ENCODE measurements around the gene TEAD2. TPM values are rescaled to one million over a fixed set of nuclear protein-coding genes. Genes with fewer than 3 reads are reported as not detected.

Gene TEAD2
- total RNA-seq = 8.0 TPM

DNA sequence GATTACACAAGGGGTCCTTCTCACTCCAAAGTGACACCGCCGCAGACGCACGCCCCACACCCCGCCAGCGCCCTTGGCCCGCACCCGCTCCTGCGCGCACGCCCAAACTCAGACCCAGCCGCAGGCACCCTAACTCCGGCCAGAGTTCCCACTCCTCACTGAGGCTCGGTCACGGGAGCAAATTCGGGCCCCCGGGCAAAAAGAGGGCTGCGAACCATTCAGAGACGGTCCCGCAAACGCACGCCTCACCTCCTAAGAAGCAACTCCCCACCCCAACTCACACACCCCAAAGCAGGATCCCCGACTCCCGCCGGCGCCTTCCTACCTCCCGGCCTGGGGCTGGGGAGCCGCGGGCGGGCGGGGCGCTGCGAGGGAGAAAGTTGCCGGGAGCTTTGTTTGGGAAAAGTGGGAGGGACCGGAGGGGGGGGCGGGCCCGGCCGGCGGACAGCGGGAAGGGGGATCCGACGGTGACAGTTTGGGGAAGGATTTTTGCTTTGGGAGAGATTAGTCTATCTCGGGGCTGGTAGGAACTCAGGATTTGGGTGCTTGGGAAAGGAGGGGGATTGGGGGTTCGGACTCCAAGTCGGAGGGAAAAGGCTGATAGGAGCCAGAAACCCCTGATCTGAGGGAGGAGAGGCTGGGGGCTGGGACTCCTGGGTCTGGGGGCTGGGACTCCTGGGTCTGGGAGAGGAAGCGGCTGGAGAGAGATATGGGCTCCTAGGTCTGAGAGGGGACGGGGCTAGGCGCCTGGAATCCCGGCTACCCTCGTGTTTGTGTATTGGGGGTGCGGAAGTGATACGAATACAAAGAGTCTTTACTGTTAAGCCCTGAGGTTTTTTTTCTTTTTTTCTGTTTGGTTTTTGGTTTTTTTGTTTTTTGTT is at the start of gene TEAD2:
TSS of gene TEAD2 (minus strand) at position 369 of the 881 bp plus-strand sequence. CDS start 2,341 bp downstream, outside the sequence.
- no peak for ATAC-seq

DNA sequence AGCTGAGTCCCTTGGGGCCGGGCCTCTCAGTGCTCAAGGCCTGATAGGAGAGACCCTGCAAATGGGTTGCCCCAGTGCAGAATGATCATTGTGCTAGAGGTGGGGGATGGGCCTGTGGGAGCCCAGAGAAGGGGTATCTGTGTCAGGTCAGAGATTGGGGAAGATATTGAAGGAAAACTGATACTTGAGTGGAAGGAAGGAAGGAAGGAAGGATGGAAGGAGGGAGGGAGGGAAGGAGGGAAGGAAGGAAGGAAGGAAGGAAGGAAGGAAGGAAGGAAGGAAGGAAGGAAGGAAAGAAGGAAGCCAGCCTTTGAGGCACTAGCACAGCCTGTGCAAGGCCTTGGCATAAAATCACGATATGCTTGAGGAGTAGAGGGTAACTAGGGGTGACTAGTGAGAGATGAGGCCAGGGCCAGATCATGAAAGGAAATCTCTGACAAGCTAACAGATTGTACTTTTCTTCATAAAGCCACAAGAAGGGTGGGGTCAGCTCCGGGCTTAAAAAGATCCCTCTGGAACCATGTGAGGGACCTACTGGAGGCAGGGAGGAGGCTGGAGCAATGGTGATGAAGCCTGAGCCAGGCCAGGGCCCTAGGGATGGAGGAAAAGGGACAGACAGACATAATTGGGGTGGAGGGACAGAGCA is 49.6 kb upstream of the TEAD2 start:
- ATAC-seq = no peak

DNA sequence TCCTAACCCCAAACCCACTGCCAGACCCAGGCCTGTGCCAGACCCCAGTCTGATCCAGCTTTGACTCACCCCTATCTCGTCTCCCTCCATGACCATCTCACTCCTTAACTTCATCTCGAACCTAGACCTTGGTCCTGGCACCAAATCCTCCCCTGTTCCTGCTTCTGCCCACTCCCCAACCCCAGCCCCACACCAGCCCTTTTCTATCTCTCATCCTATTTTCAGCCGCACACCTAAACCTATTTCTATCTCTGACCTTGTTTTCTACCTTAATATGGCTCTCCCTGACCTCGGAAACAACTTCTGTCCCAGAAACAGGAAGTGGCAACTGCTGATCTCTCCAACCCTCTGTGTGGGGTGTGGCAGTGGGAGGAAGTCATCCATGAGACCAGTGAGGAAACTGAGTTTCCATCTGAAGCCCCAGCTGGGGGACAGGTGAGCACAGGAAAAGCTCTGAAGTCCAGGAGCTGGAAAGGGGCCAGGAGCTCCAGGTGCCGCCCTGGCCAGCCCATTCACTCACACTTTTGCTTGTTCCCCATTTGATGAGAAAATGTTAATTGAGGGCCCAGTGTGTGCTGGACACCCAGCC is 47.3 kb upstream of the TEAD2 start:
- no peak for ATAC-seq

DNA sequence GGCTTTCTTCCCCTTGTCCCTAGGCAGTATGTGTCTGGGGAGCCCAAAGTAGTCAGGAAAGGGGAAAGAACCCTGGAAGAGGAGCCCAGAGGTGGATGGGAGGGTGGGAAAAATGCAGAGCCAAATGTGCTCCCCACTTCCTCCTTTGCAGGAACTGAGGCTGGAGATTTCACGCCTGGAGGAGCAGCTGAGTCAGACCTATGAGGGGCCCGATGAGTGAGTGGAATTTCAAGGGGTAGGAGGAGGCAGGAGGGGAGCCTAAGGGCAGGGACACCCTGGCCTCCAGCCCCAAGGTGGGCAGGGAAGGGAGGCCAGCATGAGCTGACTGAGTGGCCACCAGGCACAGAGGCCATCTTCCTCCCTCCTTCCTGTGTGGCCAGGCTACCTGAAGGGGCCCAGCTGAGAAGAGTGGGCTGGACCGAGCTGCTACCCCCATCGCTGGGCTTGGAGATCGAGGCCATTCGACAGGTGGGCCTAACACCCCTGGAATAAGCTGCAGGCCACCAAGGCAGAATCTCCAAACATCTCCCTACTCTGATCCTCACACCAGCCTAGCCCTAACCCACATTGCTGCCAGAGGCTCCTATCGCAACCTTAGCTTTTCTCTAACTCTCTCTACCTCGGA is 46.7 kb upstream of the TEAD2 start:
- ATAC-seq = no peak

DNA sequence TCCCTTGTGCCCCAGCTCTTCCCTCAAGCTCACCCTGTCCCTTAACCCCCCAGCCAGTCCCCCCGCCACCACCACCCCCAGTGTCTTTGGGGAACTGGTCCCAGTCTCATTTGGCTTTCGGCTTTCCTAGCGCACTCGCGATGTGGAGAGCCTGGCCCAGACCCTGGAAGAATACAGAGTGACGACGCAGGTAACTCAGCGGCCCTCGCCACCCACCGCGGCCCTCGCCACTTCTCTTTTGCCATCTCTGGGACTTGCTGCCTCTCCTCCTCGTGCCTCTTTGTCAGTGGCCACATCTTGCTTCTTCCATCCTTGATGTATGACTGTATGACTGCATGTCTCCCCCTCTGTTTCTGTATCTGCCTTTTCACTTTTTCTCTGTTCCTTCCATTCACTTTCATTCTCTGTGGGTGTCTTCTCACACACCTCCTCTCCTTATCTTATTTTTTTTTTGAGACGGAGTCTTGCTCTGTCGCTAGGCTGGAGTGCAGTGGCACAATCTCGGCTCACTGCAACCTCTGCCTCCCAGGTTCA is 45.3 kb upstream of the TEAD2 start:
- ATAC-seq = no peak

DNA sequence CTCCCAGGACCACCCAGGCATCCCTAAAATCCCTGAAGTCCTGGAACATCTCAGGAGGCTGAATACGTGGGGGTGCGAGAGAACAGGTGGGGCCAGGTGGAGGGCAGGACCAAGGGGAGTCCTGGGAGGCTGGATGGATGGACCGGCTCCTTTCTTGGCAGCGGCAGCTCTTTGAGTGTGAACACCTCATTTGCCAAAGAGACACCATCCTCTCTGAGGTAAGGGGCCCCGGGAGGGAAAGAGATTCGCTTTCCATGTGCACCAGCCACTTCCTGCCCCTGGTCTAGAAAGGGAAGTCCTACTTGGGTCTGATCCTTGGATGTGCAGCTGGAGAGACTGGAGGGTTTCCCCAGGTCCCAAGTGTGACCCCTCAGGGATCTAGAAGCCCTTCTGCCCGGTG is 44.9 kb upstream of the TEAD2 start:
- no peak for ATAC-seq

DNA sequence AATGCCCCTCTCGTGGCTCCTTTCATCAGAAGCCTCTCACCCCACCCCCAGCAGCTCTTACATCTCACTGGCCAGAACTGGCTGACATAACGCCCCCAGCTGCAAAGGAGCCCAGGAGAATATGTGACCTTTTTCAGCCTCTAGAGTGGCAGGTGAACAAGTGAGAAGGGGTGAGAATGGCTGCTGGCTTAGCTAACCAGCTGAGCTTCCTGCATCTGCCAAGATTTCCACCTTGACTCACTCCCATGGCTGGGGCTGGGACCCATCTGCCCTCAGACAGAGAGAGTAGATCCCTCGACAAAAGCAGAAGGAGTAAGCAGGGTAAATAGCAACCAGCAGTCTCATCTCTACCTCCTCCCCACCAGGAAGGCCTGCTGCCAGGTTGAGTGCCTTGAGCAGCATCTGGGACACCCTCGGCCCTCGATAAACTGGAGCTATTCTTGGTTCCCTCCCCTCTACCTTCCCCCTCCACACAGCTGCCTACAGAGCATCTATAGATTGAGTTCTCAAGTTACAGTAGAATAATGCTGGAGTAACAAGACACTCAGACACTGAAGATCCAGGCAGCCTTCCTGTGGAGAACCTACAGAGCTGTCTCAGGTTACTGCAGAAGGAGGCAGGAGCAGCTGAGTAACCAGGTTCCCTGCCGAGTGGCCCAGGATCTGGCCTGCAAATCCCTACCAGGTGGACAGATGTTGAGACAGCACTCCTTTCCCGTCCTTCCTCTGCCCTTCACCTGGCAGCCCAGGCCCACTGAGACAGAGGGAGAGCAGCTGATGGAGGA is 41.4 kb upstream of the TEAD2 start:
- ATAC-seq = no peak

DNA sequence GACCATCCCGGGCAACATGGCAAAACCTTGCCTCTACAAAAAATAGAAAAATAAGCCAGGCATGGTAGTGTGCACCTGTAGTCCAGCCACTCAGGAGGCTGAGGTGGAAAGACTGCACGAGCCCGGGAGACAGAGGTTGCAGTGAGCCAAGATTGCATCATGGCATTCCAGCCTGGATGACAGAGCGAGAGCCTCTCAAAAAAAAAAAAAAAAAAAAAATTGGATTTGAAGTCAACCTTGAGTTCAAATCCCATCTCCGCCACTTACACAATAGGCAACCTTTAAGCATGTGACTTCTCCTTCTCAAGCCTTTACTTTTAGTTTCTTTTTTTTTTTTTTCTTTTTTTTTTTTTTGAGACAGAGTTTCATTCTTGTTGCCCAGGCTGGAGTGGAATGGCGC is 37.8 kb upstream of the TEAD2 start:
- no peak for ATAC-seq

DNA sequence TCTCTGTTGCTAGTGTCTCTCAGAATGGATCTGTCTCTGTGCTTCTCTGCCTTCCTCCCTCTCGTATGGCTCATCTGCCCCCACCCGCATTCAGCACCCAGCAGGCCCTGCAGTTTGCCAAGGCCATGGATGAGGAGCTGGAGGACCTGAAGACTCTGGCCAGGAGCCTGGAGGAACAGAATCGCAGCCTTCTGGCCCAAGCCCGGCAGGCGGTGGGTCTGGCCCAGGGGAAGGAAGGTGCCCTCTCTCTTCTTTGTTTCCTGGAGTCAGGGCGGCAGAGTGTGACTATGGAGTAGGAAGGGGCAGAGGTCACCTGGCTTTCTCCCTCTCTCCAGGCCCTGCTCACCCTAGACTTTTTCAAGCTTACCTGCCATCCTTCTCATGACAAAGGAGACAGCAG is 36.7 kb upstream of the TEAD2 start:
- ATAC-seq = no peak

DNA sequence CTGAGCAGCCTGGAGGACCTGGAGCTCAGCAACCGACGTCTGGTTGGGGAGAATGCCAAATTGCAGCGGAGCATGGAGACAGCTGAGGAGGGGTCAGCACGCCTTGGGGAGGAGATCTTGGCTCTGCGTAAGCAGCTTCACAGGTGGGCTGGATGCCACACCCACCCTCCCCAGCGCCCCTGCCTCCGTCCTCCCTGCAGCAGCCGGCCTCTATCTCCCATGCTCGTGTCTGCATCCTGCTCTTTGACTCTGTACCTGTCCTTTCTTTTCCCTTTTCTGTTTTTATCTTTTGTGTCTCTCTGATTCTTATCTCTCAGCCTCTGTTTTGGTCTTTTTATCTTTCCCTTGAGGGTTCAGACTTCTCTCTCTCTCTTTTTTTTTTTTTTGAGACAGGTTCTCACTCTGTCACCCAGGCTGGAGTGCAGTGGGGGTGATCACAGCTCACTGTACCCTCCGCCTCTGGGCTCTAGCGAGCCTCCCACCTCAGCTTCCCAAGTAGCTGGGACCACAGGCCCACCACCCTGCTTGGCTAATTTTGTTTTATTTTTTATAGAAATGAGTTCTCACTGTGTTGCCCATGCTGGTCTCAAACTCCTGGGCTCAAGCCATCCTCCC is 35.9 kb upstream of the TEAD2 start:
- ATAC-seq = no peak

DNA sequence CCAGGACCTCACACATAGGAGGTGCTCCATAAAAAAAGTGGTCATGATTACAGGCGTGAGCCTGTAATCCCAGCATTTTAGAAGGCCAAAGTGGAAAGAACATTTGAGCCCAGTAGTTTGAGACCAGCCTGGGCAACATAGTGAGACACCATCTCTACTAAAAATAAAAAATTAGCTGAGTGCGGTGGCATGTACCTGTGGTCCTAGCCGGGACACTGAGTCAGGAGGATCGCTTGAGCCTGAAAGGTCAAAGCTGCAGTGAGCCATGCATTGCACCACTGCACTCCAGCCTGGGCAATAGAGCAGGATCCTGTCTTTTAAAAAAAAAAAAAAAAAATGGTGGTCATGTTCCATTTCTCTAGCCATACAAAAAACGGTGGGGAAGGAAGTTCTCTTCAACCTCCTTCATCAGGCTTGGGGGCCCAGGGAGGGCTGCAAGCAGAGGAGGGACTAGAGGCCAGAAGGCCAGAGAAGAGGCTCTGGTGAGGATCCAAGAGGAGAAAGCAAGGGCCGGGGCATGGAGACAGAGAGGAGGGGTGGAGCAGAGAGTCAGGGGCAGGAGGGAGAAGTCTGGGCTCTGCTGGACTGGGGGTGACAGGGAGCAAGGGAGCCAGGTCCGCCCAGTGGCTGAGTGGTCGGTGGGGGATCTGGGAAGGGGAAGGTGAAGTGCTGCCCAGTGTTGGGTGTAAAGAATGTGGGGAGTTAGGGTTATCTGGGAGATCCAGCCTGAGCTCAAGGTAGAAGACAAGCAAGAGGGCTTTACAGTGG is 34.7 kb upstream of the TEAD2 start:
- no peak for ATAC-seq

DNA sequence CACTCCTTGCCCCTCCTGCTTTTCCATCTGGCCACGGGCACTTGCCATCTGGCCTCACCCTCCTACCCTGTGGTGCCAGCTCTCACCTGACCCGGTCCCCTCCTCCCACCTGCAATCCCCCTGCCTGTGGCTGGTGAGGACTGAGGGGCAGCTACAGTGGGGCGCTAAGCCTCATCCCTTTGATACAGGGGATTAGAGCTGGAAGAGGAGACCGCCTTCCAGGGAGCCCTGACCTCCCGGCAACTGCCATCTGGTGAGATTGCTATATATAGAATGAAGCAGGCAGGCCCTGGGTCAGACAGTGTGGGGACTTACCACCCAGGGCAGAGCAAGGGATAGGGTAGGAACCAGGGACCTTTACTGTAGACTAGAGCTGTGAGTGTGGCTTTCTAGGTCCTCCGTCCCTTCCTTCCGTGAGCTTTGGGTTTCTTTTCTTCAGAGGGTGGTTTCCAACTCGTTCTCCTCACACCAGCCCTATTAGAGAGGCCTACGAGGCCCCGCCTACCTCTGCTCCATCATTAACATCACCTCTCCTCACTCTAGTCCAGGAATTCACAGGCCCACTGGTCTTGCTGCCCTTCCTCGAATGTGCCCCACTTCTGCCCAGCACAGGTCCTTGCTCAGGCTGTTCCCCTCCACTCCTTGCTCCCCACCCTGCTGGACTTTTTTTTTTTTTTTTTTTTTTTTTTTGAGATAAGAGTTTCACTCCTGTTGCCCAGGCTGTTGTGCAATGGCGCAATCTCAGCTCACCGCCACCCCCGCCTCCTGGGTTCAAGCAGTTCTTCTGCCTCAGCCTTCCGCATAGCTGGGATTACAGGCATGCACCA is 33.6 kb upstream of the TEAD2 start:
- ATAC-seq = no peak

DNA sequence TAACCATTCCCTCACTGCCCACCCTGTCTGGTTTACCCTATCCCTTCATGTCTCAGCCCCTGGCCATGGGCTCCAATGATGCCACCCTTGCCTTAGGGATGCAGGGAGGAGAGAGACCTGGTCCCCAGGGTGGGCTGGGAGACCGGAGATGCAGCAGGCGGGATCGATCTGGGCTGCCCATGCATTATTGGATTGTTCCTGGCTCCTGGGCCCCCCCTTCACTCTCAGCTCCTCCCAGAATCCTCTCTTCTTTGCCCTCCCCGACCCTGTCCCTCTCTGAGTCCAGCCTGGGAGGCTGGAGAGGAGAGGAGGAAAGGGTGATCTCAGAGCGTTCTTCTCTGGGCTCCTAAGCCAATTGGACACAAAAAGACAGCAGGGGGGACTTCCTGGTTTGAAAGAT is 31.7 kb upstream of the TEAD2 start:
- ATAC-seq = no peak

DNA sequence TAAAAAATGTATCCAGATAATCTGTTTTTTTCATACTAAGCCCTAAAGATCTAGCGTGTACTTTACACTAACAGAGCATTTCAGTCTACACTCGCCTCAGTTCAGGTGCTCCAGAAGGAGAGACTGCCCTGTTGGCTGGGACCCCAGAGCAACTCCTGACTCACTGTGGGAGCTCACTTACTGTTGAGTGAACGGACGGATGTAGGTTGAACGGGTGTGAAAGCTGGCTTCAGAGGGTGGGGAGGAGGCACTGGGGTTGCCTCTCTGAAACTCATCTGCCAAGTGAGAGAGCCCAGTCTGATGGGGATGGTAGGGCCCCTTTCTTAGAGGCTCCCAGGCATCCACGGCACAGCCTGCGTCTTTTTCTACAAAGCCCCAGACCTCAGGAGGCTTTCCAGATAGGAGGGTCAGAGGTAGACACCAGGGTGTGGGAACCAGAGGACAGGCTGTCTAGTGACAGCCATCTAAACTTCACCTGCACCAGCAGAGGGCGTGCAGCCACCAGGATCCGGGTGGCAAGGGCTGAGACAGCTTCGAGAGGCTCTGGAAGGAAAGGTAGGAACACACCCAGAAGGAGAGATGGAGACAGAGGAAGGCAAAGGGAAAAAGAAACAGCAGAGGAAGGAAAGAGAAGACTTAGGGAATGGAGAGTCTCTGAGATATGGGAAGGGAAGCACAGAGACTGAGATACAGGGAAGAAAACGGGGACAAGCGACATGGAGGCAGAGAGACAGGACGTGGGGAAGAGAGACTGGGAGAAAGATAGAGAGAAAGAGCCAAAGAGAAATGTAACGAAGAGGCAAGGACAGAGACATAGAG is 29.6 kb upstream of the TEAD2 start:
- peak; percentile 76 for ATAC-seq

DNA sequence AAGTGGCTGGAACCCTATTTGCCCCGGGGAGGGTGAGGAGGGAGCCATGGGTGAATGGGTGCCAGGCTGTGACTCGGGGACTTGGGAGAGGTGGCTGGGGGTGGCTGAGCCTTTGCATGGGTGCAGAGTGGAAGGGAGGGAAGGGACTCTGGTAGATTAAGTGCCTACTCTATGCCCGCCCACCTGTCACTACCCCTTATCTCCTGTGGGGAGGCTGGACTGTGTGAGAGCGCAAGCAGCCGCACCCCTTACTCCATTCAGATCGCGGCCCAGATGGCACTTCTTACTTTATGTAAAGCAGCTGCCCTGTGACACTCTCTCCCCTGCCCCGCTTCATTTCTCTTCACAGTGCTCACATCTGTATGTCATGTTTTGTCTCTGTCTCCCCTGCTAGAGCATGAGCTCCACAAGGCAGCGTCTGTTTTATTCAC is 28.7 kb upstream of the TEAD2 start:
- peak; percentile 19 for ATAC-seq

DNA sequence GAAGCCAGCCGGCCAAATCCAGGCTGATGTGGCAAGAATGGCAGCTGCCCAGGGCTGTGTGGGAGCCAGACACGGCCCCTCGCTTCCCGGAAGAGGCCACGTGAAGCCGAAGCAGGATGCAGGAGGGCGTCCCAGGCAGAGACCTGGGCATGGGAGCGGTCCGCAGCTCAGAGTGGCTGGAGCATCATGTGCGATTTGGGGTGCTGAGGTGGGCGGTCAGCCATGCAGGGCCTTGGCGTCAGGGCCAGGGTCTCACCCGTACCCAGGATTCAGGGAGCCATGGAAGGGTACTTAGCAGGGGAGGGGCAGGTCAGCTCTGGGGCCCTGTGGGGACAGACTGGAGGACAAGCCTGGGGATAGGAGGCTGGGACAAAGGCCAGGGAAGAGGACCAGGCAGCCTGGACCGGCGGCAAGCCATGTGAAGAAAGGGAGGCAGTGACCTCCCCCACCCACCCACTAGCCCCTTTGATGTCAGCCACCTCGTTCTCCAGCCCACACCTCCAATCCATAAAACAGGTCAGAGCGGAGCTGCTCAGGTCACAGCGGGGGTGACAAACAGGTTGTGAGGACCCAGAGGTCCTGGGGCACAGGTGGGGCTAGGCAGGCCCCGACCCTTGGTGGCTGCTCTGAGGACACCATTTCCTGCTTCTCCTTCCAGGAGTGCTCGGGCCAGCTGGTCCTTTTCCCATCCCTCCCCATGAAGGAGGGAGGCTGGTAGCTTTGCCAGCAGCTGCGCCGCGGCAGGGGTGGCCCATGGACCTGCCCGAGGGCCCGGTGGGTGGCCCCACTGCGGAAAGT is 28.1 kb upstream of the TEAD2 start:
- no peak for ATAC-seq

DNA sequence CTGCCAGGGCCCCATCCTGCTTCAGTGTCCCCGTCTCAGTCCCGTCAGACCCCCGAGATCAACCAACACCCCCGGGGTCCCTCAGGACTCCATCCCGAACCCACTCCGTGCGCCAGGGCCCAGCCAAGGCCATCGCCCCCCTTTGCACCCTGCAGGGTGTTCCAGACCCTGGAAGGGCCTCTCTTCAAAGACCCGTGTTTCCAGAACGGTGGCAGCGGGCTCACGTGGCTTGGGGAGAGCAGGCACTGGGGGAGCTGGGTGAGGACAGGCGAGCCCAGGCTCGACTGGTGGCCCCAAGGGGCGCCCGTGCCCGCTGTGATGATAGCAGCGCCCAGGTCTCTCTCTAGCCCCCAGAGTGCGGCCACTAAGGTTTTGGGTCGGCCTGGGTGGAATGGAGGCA is 27.2 kb upstream of the TEAD2 start:
- ATAC-seq = no peak

DNA sequence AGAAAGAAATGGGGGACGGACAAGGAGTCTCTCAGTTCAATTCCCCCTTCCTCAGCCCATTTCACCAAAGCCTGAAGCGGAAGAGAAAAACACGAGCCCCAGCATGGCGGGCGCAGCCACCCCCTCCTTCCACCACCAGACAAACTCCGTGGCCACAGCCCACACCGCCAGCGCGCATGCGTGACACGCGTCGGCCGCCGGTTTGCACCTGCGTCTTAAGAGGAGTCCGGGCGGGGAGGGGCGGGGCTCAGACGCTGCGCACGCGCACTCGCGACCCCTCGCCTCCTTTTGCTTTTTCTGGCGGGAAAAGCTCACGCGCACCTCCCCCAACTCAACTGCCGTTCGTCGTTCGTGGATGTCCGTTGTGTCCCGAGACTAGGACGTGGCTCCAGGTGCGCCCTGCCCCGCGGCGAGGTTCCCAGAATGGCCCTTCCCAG is 25.7 kb upstream of the TEAD2 start, which contains the start of gene KASH5:
TSS of gene KASH5 (plus strand) at position 314 of the 437 bp plus-strand sequence. CDS start 2,635 bp downstream, outside the sequence.
- ATAC-seq = peak; percentile 53

All from esophagus mucosa (tissue), 1 donor.